AG04450 (cell line): ENCODE measurements around the gene PCSK6. TPM values are rescaled to one million over a fixed set of nuclear protein-coding genes. Genes with fewer than 3 reads are reported as not detected.

Experiments used
- CTCF ChIA-PET: fragments of 300-600, 350-600 bp; formaldehyde crosslinking; extraction: SDS; loops from one replicate; lab custom pipeline; 2022; ENCODE audit warnings: antibody characterized with exemption, inconsistent platforms; lab: Charles Lee
- POLR2A ChIA-PET: fragments of 350-600 bp; formaldehyde crosslinking; extraction: SDS; loops from one replicate; lab custom pipeline; 2021; ENCODE audit warnings: antibody characterized with exemption, inconsistent platforms; lab: Yijun Ruan, JAX
- DNase-seq: peaks from one replicate; pipeline ENCODE4 v3.0.0-alpha.2; 2011; ENCODE audit warnings: low read depth, low spot score
- H3K27ac ChIP-seq: one replicate; pipeline ENCODE4 v1.5.1; 2012; ENCODE audit warnings: low read depth, low read length, control low read depth
- H3K27me3 ChIP-seq: one replicate; pipeline ENCODE4 v1.6.0; 2012; ENCODE audit warnings: low read length; ENCODE audit not compliant: control insufficient read depth, insufficient read depth
- H3K4me3 ChIP-seq: 2 replicates; pipeline ENCODE4 v1.5.1; 2011; ENCODE audit warnings: mild to moderate bottlenecking, low read depth, low read length, control low read depth
- H3K9me3 ChIP-seq: 2 replicates; pipeline ENCODE4 v1.5.1; 2012; ENCODE audit warnings: low read length; ENCODE audit not compliant: control insufficient read depth, insufficient read depth
- polyA plus RNA-seq: library from polyadenylated mRNA; depleted of rRNA; stranded (reverse); fragments of >200 nt; gene quantifications from 2 replicates; pipeline ENCODE4 v1.2.3, GENCODE V29; 2011
- TF ChIP-seq, protein P1 (sequence below): IDR thresholded peaks from 2 replicates; pipeline ENCODE4 v1.5.1; 2011; ENCODE audit warnings: low read depth, low read length, control low read depth, inconsistent platforms

Gene PCSK6
- polyA plus RNA-seq, 1 experiment: 0.06 TPM

DNA sequence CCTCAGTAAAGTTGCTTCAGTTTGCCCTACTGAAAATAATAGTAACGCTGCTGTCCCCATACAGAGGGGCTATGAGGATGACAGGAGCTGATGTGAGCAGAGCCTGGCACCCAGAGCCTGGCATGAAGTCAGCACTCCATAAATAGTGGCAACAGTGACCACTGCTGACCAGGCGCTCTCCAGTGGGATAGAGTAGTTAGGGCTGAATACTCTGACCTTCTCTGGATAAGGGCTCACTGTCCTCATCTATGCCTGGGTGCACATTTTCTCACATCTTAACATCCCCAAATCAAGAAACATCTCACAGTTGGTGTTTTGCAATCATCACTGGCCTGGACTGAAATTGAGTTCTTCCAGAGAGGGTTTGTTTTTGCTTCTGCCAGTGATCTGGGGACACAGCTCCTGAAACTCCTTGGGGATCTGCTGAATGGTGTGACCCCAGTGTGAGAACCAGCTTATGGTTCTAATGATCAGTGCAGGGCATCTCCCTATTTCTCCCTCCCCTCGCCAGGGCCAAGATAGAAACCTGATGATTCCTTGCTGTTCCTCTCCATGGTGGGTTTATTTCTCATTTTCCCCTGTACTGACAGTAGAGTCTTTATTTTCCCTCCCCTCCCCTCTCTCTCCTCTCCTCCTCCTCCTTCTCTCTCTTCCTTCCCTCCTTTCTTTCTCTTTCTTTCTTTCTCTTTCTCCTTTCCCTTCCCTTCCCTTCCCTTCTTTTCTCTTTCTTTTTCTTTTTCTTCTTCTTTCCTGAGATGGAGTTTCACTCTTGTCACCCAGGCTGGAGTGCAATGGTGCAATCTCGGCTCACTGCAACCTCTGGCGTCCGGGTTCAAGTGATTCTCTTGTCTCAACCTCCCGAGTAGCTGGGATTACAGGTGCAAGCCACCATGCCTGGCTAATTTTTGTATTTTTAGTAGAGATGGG, 3.5 kb upstream of the PCSK6 start:
- Histone ChIP-seq H3K4me3 (no peak overlapping the region), H3K9me3 (no peaks in the 10 kb centered on the region; the same call in 1 of the 2 replicates), H3K27ac (no peak overlapping the region), H3K27me3 (peaks cover 42% of the 10 kb centered on the region)
- CTCF ChIA-PET: no interaction called here
- TF ChIP-seq, protein P1, sequence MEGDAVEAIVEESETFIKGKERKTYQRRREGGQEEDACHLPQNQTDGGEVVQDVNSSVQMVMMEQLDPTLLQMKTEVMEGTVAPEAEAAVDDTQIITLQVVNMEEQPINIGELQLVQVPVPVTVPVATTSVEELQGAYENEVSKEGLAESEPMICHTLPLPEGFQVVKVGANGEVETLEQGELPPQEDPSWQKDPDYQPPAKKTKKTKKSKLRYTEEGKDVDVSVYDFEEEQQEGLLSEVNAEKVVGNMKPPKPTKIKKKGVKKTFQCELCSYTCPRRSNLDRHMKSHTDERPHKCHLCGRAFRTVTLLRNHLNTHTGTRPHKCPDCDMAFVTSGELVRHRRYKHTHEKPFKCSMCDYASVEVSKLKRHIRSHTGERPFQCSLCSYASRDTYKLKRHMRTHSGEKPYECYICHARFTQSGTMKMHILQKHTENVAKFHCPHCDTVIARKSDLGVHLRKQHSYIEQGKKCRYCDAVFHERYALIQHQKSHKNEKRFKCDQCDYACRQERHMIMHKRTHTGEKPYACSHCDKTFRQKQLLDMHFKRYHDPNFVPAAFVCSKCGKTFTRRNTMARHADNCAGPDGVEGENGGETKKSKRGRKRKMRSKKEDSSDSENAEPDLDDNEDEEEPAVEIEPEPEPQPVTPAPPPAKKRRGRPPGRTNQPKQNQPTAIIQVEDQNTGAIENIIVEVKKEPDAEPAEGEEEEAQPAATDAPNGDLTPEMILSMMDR: no peak
- DNase-seq: no peak
- POLR2A ChIA-PET: no interaction called here

DNA sequence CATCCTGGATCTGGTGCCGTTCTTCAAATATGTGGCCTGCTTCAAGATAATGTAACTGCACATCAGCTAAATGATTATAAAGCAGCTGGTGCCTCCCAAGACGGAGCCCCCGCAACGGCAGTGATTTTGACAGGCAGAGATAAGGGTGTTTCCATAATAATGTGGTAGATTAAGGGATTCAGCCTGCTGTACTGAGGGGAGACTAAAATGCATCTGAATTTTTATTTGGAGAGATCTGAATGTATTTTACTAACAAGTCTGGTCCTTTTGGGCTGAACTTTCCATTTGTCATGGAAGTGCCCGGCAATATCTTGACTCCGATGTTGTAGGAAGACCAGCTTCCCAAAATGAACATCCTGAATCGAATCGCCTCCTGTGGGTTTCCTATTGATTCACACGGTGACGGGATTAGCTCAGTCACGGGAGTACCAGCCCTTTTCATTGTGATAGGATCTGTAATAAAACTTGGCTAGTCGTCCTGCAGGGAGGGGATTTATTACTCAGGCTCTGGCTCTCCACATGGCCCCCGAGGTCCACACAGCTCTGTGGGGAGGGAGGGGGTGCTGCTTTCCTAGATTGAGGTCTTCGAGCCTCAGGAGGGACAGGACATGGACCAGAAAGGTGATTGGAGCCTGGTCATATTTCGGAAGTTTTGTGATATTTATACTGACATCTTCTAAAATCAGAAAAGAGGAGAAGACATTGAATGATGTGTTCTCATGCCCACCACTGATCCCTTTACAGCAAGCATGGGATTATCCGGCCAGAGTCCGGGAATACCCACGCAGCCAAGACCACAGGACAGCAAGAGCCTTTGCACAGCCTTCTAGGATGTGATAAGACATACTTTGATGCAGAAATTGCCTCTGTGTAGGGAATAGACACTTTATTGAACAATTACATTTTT, 2.5 kb upstream of the PCSK6 start:
- TF ChIP-seq, protein P1: no peak
- no peak overlapping the region for H3K27ac ChIP-seq
- H3K27me3 ChIP-seq: peaks cover 45% of the 10 kb centered on the region
- H3K9me3 ChIP-seq: no peaks in the 10 kb centered on the region; the same call in 1 of the 2 replicates
- ChIA-PET CTCF (no interaction called here), POLR2A (no interaction called here)
- no peak for DNase-seq
- no peak overlapping the region for H3K4me3 ChIP-seq

DNA sequence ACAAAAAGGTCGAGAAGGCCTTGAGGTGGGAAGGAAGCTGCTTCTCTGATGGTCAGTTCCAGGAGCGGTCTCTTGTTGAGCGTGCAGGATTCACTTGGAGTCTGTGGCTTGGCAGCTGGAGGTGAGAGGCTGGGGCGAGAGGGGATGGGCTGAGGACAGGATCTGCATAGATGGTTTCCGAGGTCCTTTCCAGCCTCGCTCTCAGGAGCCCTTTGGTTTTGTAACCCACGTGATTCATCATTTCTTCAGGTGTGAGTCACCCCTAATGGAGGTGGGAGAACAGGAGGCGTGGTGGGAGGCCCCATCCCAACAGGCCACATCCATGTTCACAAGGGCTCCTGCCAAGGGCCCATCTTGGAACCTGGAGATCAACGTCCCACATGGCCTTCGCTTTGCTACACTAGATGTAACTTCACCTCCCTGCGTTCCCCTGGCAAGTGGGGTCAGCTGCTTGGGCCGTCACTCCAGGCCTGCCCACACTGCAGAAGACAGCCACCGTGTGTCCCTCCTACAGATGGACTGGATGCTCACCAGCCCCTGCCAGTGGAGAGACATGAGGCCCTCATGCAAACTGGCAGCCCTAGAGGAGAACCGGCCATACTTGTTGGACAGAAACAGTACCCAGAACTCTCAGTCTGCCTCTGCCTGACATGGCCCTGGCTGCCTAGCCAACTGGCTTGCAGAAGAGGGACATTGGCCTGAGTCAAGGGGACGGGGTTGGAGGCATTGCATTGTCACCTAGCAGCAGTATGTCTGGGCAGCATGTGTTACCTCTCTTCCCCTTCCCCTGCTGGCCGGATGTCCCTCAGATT, 1.6 kb upstream of the PCSK6 start:
- no peak for DNase-seq
- H3K4me3 ChIP-seq: no peak overlapping the region
- no peak overlapping the region for H3K27ac ChIP-seq
- TF ChIP-seq, protein P1: no peak
- ChIA-PET POLR2A (no interaction called here), CTCF (no interaction called here)
- H3K27me3 ChIP-seq: peaks cover 45% of the 10 kb centered on the region
- no peaks in the 10 kb centered on the region; the same call in 1 of the 2 replicates for H3K9me3 ChIP-seq

DNA sequence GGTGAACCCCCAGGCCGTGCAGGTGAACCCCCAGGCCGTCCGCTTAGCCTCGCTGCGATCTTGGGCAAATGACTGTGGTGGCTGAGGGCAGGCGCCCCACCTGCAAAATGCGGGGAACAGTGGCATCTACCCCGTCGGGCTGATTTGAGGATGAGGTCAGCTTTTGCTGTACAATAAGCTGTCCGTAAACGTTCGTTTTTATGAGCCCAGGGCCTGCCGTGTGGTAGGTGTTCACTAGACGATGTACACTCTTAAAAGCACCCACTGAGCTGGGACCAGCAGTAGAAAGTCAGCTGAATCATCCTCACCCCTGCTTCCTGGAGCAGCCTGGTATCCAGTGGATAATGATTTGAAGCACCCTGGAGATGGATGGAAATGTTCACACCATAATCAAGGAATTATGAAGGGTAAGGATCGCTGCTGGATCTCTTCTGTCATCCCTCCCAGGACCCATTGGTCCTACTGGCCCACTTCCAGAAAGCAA, 943 bp upstream of the PCSK6 start:
- H3K27me3 ChIP-seq: peaks cover 40% of the 10 kb centered on the region
- H3K9me3 ChIP-seq: no peaks in the 10 kb centered on the region; the same call in 1 of the 2 replicates
- no peak overlapping the region for H3K27ac ChIP-seq
- POLR2A ChIA-PET: no interaction called here
- DNase-seq: no peak
- CTCF ChIA-PET: no interaction called here
- TF ChIP-seq, protein P1: no peak
- H3K4me3 ChIP-seq: no peak overlapping the region
